ENCODE results near the gene ETV3L.

ETV3L gene

DNA sequence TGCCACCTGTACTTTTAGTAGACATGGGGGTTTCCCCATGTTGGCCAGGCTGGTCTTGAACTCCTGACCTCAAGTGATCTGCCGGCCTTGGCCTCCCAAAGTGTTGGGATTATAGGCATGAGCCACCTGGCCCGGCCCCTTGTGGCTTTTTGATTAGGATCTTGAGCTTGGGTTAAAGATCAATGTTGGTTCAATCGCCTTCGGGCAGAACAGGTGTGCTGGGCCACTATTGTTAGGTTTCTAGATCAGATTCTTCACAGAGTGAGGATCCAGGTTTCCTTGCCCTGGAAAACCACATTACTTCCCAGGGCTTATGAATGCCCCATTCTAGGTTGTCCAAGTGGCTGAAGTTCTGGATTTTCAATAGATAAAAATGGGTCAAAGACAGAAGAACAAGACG, 32.5 kb upstream of the ETV3L start:
- no peak for DNase-seq (ENCODE audit: low read depth, low spot score)

DNA sequence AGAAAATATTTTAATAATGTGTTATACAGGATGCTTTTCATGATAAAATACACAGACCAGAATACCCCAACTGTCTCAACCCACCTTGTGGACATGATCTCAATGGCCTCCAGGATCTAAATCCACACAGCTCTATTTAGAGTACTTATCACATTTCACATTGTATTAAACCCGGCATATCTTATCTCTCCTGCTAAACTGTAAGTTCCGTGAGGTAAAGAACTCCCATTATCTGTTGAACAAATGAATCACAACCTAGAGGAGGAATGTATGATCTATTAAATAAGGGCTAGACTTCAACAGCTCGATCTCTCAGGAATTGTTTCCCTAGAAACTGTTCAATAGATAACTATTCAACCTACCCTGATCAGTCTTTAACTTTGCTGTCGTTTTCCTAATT, 31.7 kb upstream of the ETV3L start:
- no peak for DNase-seq (ENCODE audit: low read depth, low spot score)

DNA sequence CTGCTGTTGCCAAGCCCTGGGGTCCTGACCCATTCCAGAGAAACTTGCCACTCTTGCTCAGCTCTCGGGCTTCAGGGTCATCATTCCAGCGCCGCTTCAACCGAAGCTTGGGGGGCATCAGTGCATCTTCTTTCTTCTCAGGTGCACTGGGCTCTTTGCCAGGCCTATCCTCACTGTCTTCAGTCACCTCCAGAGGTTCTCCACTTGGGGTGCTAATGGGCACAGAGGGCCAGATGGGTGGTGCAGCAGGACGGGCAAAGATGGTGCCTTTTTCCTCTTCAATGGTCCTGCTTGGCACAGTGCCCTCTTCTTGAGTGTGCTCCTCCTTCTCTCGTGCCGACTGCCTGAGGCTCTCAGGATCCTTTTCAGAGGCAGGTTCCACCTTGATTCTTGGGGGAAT, 25.2 kb upstream of the ETV3L start:
- DNase-seq (ENCODE audit: low read depth, low spot score) = no peak

DNA sequence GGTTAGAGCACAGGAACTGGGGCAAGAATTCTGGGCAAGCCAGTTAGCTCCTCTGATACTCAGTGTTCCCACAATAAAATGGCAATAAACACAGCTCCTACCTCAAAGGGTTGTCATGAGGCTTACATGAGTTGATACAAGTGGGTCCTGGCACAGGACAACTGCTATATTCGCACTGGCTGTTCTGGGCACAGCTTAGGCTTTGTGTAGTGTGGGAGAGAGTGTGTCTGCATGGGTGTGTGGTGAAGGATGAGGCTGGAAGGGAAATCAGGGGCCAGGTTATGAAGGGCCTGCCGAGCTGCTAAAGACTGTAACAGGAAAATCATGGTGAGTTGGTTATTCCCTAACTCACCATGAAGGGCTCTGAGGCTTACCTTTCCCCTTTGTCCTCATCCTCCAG, 19.8 kb upstream of the ETV3L start:
- DNase-seq (ENCODE audit: low read depth, low spot score) = no peak

DNA sequence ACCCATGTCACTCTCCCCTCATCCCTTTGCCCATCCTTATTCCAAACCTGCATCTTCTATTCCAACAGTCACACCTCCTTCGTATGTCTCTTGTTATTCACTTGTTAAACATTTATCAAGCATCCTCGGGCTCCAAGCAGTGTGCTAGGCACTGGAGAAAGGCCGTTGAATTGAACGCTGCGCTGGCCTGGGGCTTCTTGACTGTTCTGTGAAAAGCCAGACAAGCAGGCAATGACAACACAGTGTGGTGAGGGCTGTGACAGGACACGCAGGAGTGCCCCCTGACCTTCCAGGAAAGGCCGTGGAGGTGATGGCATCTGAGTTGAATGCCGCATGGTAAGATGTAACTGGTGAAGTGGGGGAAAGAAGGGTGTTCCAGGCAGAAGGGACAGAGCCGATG, 19.4 kb upstream of the ETV3L start:
- no peak for DNase-seq (ENCODE audit: low read depth, low spot score)

DNA sequence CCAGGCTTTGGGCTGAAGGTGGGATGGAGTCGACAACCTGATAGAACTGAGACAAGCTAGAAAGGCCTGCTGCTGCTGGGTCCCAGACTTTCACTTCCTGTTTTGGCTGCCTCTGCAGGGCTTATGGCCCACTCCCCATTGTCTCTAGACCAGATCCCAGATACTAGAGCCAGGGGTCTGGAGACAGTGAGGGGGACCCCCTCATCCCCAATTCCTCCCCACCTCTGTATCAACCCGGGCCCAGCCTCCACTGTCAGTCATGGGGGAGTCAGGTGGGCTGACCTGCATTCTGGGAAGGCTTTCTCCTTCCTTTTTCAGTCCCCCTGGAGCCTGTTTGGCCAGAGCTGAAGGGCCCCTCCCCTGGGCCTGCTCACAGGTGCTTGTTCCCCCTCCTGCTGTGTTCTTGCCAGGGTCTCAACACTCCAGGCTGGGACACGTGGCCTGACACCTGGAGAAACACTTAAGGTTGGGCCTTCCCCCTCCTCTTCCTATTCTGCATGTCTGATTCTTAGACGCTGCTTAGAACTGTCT, 18.0 kb upstream of the ETV3L start:
- DNase-seq (ENCODE audit: low read depth, low spot score) = no peak

DNA sequence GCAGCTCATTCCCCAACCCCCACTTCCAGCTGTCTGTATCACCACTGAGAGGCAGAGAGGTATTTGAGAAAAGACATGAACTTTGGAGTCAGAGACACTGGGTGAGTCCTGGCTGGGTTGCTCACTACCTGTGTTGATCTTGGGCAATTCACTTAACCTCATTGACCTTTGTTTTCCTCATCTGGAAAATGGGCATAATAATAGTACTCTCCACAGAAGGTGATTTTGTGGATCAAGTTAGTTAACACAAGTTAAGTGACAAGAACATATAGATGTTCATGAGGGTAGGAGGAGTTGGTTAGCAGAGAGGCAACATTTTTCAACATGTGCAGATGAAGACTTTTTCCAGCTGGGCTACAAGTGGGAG, 17.1 kb upstream of the ETV3L start:
- DNase-seq (ENCODE audit: low read depth, low spot score) = no peak

DNA sequence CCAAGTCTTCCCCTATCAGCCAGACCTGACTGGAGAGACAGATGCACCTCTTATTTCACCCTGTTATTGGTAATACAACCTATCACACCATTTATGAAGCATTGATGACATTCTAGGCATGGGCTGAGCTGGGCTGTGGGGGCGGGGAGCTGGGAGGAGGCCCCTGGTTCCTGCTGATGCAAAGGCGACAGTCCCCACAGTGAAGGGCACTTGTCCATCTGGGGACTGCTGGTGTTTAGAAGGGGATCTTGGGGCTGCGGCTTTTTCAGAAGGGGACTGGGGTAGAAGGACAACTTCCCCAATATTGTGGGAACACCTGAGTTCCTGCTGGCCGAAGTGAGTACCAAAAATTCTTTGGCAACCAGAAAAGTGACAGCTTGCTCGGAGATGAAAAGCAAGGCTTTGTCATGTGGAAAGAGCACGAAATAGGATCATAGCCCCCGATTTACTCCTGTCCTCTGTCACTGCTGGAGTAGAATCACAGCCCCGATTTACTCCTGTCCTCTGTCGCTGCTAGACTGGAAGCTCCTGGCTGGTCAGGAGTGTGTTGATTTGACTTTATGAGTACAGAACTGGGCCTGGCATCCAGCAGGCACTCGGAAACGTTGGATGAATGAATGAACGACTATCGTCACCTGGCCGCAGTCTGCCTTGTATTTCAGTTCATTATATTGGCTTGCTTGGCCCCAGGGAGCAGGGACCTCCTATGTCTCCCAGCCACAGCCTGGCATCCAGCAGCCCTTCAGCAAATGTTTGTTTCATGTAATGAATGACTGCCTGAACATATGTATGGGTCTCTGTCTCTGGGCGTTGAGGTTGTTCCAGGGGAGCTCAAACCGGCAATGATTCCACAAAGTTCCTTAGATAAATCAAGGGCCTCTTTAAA, 16.5 kb upstream of the ETV3L start:
- no peak for DNase-seq (ENCODE audit: low read depth, low spot score)

DNA sequence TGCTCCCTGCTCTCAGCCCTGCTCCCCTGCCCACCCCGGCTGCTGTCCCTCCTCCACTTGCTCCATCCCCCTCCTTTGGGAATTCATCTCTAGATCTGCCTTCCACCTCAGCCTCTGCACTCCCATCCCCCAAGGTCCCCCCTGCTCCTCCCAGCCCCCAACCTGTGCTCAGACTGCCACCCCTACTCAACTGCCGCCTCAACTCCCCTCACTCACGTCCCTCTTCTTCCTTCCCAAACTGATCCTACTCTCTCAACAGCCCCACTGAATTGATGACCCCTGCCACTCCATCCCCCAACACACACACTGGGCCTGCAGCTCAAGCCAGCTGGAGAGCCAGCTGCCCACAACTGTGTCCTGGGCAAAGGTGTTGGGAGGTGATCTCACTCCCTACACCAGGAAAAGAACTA, 15.8 kb upstream of the ETV3L start:
- DNase-seq (ENCODE audit: low read depth, low spot score) = no peak

DNA sequence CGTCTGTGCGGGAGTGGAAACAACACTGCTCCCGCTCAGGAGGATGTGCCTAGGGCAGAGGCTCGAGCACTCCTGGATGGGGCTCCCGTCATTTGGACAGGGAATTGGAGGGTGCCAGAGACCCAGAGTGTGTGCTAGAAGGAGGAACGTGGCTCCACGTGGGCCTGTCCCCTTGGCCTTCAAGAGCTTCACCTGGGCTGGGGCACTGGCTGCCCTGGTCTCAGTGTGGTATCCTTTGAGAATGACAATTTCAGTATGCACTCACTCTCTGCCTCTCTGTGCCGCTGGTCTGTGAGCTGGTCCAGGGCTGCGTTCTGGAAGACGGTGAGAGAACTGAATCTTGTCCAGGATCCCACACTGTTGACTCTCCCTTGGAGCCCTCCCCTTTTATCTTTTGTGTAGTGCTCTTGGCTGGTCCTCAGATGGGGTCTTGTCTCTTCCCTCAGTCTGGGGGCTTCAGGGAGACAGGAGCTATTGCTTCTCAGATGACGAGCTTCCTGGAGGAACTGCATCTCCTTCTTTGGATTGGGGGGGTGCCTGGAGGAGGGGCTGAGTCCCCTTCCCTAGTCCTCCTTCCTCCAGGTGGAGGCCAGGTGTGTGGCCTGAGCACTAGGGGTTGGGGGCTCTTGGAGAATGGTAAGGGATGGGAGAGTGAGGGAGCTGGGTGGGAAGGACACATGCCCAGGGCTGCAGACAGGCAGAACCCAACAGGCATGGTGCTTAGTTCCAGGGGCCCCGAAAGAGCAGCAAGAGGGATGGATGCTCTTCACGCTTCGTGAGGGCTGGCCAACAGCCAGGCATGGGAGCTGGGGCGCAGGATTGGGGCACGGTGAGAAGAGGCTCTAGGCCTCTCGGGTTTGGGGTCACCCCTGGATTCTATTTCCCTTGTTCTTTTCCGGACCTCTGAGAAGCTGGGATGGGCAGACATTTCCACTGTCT, 14.8 kb upstream of the ETV3L start:
- DNase-seq (ENCODE audit: low read depth, low spot score) = no peak

DNA sequence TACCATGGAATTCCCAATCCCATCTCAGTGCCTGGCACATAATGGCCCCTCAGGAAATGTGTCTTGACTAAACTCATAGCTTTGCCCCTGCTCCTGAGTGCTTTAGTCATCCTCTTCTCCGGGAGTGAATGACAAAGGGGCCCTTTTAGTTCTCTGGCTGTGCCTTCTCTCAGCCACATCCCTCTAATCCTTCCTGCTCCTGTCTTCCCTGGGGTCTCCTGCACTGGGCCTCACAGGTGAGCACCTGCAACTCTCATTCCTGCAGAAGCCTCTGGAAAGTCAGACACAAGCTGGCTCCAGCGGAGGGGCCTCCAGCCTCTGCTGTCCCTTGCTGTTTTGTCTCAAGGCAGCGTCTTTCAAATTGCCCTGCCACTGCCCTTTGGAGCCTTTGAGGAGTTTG, 14.0 kb upstream of the ETV3L start:
- DNase-seq (ENCODE audit: low read depth, low spot score) = no peak

DNA sequence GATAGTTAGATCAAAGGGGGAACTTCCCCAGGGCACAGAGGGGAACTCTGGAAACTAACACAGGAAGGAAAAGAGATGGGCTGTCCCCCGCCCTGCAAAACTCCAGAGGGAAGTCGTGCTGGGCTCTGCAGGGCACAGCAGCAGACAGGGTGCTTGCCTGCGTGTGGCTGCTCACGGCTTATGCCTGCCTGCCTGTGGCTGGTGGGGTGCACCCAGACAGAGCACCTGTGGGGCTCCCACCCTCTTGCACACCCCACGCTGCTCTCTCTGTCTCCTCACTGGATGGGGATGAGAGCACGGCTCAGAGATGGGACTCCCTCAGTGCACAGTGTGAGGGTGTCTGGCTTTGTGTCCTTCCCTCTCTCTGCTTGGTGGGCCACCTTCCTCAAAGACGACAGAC, 13.5 kb upstream of the ETV3L start:
- DNase-seq (ENCODE audit: low read depth, low spot score) = no peak

DNA sequence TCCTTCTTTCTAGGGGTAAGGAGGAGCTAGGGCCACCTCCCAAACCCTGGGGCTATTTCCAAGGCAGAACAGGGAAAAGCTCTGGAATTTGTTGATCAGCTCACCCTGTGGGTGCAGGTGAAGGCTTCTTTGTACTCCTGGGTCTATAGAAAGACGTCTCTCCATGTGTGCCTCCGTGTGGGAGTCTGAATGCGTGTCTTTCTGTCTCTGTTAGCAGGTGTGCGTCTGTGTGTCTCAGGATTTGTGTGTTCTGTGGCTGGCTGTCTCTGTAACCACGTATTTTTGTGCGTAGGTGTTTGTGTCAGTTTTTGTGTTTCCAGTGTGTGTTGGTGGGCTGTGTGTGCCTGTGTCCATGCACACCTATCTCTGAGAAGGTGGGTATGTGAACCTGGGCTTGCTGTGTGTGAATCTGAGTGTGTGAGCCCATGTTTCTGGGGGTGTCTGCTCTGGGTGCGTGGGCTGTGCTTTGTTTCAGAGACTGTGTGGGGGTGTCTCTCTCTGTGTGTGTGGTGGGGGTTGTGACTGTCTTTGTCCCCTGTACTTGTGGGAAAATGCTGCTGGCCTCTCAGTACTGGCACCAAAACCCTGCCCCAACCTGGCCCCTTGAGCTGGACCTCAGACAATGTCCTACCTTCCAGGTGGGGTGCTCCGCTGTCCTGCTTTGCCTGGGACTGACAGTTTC, 12.7 kb upstream of the ETV3L start:
- no peak for DNase-seq (ENCODE audit: low read depth, low spot score)

DNA sequence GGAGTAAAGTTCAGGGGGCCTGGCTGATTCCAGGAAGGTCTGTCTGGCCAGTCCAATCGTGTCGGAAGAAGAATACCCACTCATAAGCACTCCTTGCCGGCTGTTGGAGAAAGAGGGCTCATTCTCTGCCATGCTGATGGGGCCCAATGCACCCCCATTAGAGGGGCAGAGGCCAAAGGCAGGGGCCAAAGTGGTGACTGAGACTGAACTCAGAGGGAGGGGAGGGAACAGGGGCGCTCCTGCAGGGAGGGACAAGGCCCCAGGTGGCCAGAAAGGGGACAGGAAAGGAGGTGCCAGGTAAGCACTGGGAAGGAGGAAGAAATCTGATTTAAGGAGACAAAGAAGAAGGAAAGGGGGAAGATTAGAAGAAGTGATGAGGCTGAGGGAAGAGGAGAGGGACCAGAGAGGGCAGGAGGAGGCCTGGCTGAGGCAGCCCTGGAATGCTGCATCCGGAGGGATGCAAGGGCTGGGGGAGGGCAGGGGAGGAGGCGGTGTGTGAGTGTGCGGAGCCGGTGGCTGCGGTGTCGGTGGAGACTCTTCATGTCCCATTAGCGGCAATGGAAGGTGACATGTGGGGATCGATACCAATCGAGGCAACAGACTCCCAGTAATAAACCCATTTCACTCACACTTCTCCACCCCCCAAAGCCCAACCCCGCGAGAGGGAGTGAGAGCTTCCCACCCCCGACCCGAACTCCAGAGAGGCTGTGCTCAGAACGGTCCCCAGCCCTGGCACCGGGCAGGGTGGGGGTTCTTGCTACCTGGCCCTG, 12.0 kb upstream of the ETV3L start:
- no peak for DNase-seq (ENCODE audit: low read depth, low spot score)

DNA sequence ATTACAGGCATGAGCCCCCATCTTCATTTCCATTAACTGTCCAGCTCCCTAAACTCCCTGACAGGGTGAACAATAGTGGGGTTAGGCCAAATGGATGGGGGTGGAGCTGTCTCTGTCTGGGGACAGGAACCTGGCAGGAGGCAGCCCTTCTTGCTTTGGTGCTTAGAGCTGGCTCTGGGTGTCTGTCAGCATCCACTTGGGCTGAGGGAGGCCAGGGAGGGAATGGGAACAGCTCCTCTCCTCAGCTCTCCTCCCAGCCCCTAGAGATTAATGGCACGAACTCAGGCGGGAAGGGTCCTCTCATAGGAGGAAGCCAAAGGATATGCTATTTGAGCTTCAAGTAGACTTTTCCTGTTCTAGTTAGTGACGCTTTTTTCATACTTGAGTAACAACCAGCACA, 11.1 kb upstream of the ETV3L start:
- no peak for DNase-seq (ENCODE audit: low read depth, low spot score)

DNA sequence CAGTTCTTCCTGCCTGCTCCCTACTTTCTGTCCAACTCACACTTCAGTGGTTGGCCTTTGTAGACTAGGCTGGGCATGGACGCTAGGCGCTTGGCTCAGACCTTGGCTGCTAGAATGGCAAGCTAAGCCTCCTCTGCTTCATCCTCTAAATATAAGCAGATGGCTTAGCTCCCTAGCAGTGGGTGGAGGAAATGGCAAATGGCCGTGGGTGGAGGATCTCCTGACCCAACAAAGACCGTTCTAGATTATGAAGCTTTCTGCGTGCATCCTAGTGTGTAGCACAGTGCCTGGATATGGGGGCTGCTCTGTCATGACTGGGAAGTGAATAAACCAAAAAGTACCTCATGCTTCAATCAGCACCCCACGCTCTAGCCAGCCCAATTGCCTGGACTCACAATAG, 10.4 kb upstream of the ETV3L start:
- no peak for DNase-seq (ENCODE audit: low read depth, low spot score)

DNA sequence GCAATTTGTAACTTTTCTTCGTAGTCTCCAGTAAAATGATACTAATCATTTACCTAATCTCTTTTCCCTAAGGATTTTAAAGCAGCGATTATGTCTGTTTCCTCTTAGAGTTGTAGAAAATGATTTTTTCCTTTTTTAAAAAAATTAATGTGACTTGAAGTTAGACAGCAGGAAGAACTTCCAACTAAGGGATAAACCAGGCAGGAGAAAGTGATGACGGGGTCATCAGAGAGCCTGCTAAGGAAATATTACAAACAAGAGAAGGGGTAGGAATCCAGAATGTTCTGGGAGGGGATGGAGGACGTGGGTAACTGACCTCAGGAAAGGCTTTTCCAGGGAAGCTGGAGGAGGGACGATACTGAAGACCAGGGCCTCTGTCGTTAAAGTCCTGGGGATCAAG, 8.8 kb upstream of the ETV3L start:
- DNase-seq (ENCODE audit: low read depth, low spot score) = no peak

DNA sequence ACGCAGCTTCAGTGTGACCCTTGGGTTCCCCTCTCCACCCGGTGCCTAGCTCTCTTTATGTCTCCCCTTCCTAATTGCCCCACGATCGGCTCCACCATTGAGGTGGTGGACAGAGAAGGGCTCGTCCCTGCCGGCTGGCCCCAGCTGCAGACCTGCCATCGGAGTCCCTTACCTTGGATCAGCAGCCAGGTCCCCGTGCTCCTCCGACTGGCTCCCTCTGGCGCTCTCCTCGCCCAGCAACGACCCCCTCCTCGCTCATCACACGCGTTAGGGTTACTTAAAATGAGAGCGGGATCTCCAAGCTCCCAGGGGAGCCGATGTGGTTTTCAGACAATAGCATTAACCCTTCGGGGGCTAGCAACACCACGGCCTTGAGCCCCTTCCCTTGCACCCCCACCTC, 8.1 kb upstream of the ETV3L start:
- DNase-seq (ENCODE audit: low read depth, low spot score) = no peak

DNA sequence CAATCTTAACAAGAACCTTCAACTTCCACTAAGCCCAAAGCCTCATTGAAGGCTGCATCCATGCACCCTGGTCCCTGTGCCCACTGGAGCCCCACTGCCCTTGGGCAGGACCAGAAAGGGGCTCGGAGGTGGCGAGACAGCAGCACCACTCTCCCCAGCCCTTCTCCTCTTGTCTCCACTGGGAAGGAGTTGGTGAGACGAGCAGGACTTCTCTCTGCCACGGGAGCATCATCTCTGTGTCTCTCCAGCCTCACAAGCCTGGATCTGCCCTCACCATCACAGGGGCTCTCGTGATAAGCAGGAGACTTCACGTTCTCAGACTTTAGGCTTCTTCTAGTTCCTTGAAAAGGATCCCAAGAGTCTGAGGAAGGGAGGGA, 7.2 kb upstream of the ETV3L start:
- DNase-seq (ENCODE audit: low read depth, low spot score) = no peak

DNA sequence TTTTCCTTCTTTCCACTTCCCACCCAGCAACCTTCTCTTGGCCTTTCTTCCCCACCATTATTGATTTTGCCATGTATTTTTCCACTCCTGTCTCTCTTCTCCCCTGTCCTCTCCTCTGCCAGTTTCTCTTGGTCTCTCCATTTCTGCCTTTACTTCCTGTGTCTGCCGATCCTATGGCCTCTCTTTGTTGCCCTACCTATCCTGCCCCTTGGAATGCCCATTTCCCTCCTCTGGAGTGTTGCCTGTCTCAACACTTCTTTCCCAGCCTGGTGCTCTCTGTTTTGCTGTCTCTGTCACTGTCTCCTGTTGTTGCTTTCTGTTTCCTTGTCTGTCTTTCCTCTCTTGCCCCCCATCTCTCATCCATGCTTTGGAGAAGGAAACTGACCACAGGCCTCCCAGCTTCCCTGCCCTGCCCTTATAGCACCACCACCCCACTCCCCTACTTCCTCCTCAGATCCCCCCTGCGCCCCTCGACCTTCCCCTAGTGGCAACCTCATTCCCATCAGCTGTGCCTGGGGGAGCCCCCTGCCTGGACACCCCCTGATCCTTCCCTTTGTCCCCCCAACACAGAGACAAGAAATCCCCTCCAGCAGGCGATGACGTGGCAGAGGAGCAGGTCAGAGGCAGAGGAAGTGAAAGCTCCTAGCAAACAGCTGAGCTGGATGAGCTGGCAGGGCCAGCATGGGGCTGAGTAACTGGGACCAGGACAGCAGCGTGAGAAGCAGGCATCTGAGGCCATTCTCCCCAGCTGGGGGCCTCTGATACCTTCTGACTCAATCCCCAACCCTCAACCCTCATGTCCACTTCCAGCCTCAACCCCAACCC, 6.6 kb upstream of the ETV3L start:
- DNase-seq (ENCODE audit: low read depth, low spot score) = no peak
